NCI-H226 (cell line): ENCODE results near the gene EGFL7.
A peak's percentile ranks its signal among the peaks of the same experiment; 100 is the strongest.
"Not testable (repeated sequence)": the region's sequence is repeated elsewhere in the genome, so short reads cannot be mapped to it uniquely, and the experiment has no call there.

Experiments
- DNase-seq: peaks from one replicate; pipeline ENCODE4 v3.0.0-alpha.2; 2015

EGFL7 gene

DNA sequence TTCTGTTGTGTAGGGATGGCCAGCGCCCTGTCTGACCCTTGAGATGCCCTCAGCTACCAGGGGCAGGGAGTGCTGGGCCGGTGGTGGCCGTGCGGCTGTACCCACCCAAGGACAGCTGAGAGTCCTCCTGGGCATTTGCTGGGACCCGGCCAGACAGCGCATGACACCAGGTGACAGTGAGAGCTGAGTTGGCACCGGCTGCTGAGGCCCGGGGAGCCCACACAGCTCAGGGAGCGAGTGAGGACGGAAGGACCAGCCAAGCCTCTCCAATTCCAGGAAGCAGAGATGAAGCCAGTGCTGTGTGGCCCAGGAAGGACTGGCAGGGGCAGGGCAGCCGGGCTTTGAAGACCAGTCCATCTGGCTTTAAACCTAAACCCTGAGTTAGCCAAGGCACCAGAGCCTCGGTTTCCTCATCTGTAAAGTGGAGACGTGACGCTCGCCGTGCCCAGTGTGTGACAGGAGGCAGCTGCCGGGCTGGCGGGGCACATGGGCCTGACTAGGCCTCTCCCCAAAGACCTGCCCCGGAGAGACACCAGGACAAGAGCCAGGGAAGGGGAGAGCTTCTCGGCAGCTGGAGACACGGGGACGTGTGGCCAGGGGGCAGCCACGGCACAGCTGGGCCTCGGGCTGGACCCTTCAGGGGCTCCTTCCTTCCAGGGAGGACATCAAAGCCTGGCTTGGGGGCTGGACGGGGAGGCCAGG, 27.5 kb downstream of the EGFL7 start:
- DNase-seq = no peak

DNA sequence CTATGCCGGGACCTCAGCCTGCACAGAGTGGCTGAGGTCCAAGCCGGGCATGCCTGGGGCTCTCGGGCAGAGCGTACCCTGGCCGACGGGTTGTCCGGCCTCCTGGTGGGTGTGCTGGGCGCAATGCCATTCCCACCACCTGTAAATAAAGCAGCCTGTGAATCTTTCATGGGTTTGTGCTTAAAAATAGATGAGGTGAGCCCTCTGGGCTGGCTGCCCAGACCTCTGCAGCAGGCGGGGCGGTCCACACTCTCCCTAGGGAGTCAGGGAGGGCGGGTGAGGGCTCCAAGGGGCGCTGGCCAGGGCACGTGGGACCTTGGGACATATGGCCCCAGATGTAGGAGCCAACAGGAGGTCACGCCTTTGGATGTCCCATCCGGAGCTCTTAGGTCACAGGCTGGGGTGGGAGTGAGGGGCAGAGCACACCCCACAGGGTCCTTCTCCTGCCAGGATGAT, 28.1 kb downstream of the EGFL7 start:
- no peak for DNase-seq

DNA sequence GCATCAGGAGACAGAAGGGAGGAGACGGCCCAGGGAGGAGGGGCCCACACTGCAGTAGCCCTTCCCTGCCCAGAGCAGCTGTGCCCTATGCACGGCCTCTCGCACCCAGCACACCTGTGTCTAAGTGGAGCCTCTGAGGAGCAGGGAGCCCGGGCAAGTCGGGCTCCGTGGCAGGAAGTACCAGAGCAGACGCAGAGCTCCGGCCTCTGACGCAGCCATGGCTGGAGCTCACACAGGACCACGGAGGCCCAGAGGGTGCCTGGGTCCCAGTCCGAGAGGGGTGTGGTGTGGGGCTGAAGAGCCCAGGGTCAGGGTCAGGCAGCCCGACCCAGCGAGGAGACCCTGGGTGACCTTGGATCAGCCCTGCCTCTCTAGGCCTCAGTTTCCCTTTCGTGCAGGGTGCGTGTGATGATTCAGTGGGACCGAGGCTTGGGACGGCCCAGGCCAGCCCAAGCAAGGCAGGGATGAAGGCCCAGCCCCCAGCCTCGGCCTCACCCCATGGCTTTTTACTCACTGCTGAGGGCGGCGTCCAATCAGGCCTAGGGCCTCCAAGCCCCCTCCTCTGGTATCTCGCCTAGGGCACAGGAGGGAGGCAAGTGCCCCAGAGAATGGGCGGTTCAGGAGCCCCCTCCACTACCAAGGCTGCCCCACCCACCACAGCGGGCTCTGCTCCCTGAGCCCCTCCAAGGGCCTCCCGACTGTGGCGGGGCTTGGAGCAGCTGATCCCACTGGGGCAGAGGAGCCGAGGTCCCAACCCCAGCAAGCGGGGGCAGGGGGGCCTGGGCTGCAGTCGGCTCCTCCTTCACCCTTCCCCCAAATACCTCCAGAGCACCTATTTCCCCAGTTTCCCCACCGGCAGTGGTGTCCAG, 28.8 kb downstream of the EGFL7 start:
- no peak for DNase-seq

DNA sequence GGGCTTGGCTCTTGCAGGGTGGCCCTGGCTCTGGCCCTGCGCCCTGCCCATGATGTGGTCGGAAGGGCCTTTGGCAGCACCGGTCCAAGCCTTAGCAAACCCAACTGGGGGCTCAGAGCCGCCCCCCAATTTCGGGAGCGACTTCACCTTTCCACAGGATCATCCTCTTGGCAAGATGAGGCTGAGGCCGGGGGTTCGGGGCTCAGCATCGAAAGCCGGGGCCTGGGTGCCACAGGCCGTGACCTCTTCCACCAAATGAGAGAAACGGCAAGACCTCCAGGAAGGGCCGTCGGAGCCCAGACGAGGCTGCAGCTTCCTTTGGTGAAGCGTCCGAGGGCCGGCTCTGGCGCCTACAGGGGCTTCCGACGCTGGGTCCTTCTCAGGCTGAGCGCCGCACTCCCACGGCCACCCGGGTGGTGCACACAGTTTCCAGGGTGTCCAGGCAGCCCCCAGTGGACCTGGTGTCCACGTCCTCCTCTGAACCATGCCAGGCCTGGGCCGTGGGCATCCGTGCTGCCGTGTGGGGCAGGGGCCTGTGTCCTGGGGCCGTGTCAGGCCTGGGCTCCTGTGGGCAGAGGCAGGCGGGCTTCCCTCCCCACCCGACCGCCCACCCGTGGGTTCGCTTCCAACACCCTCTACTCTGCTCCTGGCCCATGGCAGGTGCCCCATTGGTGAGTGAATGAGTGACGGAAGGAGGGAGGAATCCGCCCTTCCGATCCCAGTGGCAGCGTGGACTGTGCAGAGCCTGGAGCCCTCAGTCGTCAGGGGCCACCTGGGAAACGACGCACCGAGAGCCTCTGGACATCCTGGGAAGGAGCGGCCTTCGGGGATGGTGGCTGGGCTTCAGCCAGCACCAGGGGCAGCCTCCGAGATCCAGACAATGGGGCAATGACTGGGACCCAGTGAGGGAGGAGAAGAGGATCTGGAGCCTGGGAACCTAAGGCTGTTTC, 29.7 kb downstream of the EGFL7 start:
- no peak for DNase-seq

DNA sequence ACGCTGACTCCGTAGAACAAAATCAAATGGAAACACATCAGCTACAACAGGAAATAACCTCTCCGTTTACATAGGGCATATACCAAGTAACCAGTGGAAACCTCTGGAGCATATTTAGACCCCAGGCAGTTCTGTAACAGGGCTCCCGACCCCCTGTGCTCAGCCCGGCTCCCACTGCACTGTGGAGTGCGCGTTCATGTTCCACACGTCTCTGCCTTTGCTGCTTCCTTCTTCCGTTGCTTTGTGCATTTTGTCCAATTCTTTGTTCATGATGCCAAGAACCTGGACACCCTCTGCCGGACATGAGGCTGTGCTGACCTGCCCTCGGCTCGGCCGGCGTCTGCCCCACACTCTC, 30.4 kb downstream of the EGFL7 start:
- no peak for DNase-seq

DNA sequence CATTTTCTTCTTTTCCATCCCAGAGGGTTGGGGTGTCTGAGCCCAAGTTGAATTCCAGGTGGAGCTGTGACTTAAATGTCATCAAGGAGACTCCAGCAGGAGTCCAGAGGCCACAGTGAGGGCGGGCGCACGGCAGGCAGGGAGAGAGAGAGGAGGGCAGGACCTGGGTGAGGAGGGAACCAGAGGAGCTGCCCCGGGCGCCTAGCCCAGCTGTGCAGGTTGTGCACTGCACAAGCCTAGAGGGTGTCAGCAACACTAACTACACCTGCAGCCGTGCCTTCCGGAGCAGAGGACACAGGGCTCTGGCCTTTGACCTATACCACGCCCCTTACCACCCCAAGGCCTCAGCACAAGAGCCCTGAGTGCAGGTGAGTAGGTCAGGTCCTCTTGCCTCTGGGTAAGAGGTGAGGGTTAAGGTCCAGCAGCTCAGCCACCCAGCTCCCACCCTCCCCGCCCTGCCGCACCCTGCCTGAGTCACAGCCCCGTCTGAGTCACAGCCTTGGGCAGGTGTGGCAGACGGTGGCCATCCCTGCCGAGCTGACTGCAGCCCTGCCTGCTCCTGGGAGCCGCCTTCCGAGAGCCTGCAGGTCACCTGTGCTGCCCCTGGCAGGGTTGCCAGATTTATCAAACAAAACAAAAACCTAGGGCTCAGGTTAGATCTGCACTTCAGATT, 30.9 kb downstream of the EGFL7 start:
- peak; percentile 73 for DNase-seq

DNA sequence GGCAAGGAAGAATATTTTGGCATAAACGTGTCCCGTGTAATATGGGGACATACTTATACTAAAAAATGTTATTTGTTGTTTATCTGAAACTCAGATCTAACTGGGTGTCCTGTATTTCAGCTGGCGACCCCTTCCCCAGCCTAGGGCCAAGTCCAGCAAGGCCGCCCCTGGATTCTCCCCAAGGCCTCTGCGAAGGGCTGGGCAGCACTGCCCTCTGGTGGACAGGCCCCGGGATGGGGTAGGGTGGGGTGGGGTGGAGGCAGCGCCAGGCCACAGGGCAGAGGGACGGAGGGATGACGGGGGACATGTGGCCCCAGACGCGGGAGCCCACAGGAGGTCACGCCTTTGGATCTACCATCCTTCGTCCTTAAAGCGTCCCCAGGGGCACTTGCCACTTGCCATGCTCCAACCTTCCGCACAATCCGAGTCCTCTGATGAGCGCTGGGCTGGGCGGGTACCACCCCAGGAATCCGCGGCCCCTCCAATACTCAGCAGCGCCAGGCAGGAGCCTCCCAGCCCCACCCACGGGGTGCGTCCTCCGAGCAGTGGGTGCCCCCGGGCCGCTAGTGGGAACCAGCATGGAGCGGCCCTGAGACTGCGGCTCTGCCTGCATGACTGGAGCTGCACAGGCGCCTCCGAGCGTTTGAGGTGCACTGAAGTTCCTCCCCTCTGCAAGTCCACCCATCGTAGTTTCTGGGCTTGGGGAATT, 31.6 kb downstream of the EGFL7 start:
- DNase-seq = no peak

DNA sequence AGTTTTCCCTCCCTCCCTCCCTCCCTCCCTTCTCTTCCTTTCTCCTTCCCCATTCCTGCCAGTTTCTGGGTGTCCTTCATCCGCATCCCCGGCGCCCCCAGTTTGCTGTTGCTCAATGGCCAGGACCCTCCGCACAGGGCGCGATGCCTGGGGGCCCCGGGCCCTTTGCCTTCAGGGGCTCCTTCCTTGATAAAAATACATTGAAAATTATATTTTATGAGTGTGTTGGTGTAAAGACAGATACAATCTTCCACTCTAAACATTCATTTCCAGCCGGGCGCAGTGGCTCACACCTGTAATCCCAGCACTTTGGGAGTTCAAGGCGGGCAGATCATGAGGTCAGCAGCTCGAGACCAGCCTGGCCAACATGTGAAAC, 32.1 kb downstream of the EGFL7 start:
- no peak for DNase-seq

DNA sequence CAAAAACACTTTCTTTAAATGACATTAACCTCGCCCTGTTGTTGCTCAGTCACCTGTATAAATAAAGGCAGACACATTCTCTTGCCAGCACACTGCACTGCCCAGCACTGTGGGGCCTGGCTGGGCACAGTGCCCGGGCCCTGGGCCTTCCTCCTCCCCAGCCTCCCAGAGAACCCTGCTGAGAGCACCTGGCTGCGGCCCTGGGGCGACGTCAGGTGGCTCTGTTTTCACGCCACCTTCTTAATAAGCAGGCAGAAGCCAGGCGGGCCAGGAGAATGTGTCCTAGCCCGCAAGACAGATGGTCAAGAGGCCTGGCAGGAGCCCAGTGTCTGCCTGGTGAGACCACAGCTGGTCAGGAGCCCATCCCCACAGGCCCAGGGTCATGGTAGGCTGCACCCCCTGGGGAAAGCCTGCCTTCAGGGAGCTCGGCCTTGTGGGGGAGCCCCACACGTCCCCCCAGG, 32.7 kb downstream of the EGFL7 start:
- DNase-seq = no peak

DNA sequence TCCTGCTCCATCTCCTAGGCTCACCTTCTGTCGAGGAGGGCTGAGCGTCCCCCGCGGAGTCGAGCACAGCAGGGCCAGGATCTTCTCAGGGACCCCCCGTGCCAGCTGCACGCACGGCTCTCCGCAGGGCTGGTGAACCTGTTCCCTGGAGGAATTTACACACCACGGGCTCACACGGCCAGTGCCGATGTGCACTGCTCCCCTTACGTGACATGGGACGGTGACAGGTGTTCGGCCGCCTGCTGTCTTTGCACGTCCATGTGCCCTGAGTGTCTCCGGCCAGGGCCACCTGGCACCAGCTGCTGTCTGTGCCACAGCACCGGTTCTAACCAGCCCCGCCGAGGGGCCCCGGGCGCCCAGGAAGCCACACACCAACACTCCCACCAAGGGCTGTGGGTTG, 33.2 kb downstream of the EGFL7 start:
- DNase-seq = no peak

DNA sequence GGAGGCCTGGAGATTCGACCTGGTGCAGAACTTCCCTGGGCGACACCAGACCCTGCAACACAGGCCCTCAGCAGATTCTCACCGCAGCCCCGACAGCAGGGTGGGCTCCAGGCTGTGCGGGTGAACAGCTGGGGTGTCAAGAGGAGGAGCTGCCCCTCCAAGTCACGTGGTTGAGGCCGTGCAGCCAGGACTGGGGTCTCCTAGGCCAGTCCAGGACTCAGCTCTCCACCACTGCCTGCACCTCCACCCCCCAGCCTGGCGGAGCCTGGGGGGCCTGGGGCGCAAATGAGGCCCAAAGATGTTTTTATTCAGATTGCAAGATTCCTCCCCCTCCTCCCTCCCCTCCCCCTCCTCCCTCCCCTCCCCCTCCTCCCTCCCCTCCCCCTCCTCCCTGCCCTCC, 33.8 kb downstream of the EGFL7 start:
- DNase-seq = no peak

DNA sequence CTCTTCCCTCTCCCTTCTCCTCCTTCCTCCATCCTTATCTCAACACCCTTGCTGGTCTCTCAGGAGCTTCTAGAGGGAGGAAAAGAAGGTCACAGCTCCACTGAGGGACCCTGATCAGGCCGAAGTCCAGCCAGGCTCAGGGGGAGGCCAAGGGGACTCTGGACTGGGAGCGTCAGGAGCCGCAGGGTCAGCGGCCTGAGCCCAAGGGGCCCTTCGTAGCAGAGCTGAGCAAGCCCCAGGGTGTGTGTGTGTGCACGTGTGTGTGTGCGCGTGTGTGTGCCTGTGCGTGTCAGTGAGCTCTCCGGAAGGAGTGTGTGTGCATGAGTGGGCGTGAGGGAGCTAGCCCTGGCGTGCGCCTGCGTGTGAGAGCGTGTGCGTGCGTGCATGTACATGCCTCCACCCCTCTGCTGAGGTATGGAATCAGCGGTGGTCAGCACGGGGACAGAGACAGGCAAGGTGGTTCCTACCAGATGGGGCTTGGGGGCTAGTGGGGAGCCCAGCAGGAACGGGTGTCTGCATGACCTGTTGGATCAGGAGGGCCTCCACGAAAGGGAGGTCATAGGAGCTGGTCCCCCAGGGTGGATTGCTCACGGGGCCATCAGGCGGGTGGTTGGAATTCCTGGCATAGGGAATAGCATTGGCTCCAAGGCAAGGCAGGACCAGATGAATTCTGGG, 34.6 kb downstream of the EGFL7 start:
- DNase-seq = no peak

DNA sequence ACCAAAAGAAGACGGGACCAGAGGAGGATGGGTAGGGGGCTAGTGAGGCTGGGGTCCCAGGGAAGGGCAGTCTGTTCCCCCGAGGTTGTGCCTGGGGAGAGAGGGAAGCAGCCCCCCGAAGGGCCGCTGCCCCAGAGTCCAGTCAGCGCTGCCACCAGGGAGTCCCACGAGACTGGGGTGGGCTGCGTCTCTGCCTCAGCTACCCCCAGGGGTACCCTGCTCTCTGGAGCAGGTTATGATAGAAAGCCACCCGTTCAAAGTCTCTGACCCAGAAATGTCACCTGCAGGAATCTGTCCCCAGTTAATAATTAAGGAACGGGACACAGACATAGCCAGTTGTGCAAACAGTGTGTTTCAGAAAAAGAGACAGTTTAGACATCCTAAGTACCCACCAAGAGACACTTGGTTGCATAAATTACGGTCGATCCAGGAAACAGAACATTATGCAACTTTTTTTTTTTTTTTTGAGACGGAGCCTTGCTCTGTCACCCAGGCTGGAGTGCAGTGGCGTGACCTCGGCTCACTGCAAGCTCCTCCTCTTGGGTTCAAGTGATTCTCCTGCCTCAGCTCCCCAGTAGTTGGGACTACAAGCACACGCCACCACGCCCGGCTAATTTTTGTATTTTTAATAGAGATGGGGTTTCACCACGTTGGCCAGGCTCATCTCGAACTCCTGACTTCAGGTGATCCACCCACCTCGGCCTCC, 35.3 kb downstream of the EGFL7 start:
- no peak for DNase-seq

DNA sequence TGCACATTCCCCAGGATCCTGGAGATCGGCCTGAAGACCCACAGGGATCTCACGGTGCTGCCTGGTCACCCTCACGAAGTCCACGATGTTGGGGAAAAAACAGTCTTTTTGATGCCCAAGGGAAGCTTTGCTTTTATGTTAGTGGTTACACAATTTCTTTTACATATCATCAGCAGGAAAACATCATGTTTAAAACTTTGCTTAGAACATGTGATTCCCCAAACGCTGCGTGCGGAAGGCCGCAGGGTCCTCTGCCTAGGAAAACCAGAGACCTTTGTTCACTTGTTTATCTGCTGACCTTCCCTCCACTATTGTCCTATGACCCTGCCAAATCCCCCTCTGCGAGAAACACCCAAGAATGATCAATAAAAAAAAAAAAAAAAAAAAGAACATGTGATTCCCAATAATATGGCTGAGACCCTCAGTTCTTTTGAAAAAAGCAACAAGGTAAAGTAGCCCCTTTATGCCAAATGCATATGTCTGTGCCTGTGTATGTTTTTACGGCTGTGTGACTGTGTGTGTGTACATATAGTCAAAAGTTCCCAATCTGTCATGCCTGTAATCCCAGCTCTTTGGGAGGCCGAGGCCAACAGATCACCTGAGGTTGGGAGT, 36.0 kb downstream of the EGFL7 start:
- no peak for DNase-seq

DNA sequence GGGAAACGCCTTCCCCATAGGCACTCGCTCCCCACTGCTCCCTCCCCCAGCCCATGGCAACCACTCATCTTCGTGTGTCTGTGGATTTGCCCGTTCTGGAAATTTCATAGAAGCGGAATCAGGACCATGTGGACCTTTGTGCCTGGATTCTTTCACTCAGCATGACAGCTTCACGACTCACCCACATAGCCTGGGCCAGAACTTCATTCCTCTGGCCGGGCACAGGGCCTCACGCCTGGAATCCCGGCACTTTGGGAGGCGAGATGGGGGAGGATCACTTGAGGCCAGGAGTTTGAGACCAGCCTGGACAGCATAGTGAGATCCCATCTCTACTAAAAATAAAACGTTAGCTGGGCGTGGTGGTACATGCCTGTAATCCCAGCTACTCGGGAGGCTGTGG, 37.6 kb downstream of the EGFL7 start:
- peak; percentile 46 for DNase-seq

DNA sequence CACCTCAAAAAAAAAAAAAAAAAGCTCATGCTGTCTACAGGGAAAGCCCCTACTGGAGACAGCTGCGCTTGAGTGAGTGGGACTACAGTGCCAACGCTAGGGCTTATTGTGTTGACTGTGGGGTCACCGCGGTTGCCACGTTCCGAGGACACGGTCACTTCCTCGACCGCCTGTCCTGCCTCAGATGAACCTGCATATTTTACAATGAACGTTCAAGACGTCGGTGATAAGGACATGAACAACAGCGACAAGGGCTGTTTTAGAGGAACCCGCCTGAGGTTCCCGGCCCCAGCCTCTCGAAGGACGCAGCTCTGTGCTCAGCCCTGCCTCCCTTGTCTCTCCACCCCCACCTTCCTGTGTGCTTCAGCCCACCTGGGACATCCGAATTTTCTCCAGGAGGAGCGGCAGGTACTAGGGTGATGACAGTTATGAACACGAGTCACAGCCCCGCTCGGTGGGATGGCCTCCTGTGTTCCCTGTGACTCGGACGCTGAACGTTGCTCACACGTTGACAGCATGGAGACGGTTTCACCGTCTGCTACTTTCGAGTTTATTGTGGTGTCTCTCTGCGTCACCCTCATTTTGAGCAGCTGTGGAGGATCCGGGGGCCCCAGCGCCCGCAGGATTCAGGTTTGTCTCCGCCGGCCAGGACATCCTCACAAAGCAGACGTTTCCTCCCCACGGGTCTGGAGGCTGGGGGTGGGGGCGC, 38.4 kb downstream of the EGFL7 start:
- no peak for DNase-seq

DNA sequence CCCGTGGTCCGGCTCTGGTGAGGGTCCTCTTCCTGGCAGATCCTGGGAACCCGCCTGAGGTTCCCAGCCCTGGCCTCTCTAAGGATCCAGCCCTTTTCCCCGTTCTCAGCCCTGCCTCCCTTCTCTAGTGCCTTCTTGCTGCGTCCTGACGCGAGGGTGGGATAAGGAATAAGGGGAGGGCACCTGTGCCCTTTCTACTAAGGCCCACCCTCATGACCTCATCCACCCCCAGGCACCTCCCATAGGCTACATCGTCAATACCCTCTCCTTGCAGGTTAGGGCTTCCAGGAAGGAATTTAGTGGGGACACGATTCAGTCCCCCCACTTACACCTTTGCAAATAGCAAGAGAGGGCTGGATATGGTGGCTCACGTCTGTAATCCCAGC, 38.9 kb downstream of the EGFL7 start:
- no peak for DNase-seq

DNA sequence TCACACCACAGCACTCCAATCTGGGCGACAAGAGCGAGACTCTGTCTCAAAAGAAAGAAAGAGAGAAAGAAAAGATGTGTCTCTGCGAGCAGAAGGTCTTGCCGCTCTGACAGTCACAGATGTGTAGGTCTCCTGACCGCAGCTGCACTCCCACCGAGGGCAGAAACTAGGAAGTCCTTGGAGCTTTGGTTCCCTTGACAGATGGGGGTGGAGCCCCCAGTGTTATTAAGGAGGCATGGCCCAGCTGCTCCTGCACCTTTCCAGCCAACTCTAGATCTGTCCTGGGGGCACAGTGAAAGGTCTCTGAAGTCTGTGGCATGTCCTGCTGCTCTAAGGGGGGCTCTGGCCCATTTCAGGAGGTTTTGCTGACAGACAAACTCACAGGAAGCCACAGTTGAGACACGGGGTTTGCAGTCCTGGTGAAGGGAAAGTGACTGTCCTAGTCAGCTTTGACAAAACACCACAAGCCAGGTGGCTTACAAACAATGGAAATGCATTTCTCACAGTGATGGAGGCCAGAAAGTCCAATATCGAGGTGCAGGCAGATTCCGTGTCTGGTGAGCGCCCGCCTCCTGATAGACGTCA, 40.7 kb downstream of the EGFL7 start:
- no peak for DNase-seq

DNA sequence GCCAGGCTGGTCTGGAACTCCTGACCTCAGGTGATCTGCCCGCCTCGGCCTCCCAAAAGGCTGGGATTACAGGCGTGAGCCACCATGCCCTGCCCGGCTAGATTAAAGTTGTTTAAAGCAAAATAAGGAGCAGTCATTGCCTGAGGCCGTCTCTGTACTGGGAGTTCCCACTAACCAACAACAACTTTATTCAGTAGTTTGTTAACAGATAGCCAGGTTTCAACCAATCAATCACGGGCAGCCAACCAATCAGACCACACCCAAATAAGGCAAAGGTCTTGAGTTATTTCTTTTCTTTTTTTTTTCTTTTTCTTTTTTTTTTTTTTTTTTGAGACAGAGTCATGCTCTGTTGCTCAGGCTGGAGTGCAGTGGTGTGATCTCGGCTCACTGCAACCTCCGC, 42.0 kb downstream of the EGFL7 start:
- not testable (repeated sequence) for DNase-seq
